HEK293 (cell line): ENCODE results near the gene AMMECR1.

Experiments
- CTCF ChIA-PET: fragments of 350-600 bp; formaldehyde crosslinking; extraction: SDS; loops from one replicate; lab custom pipeline; 2021; ENCODE audit warnings: antibody characterized with exemption; lab: Yijun Ruan, JAX
- POLR2A ChIA-PET: fragments of 300-600 bp; formaldehyde crosslinking; extraction: SDS; loops from one replicate; lab custom pipeline; 2020; ENCODE audit warnings: antibody characterized with exemption, inconsistent platforms; lab: Yijun Ruan, JAX
- H3K27ac ChIP-seq: fragments of 200-500 bp; sonication (Bioruptor generic); 2 replicates; pipeline ENCODE4 v1.5.1; 2014; ENCODE audit warnings: low read depth, low read length, control low read depth, inconsistent platforms; ENCODE audit errors: extremely low read depth
- H3K36me3 ChIP-seq, 2 experiments: fragments of 200-500 bp in 1 of 2; sonication (Bioruptor generic) in 1 of 2; 1 replicate in 1 of 2; 2 replicates in 1 of 2; pipeline ENCODE4 v1.5.1; 2014 to 2017; ENCODE audit warnings: inconsistent platforms in 2 of 2, low read length in 2 of 2; ENCODE audit not compliant: control insufficient read depth in 2 of 2, insufficient read depth in 1 of 2
- H3K4me1 ChIP-seq: fragments of 200-500 bp; sonication (Bioruptor generic); 2 replicates; pipeline ENCODE4 v1.5.1; 2014; ENCODE audit warnings: mild to moderate bottlenecking, low read length, inconsistent platforms; ENCODE audit not compliant: control insufficient read depth, insufficient read depth
- H3K4me3 ChIP-seq: 2 replicates; pipeline ENCODE4 v1.5.1; 2011; ENCODE audit warnings: low read depth, mild to moderate bottlenecking, control low read depth, low read length, moderate library complexity
- H3K9me3 ChIP-seq: fragments of 200-500 bp; sonication (Bioruptor generic); 2 replicates; pipeline ENCODE4 v1.5.1; 2014; ENCODE audit warnings: low read depth, low read length, inconsistent platforms; ENCODE audit not compliant: control insufficient read depth, insufficient read depth
- ATF2 ChIP-seq: fragments of 450-650 bp; formaldehyde crosslinking; IDR thresholded peaks from 2 replicates; pipeline ENCODE4 v1.5.1; 2016; ENCODE audit warnings: missing biosample characterization, missing genetic modification characterization, low read depth
- FEZF1 ChIP-seq: fragments of 450-650 bp; formaldehyde crosslinking; IDR thresholded peaks from 2 replicates; pipeline ENCODE4 v1.5.1; 2016; ENCODE audit warnings: missing biosample characterization, missing genetic modification characterization
- HIC1 ChIP-seq: fragments of 450-650 bp; formaldehyde crosslinking; IDR thresholded peaks from 2 replicates; pipeline ENCODE4 v1.5.1; 2016; ENCODE audit warnings: missing biosample characterization, missing genetic modification characterization
- INSM2 ChIP-seq: fragments of 450-650 bp; formaldehyde crosslinking; IDR thresholded peaks from 2 replicates; pipeline ENCODE4 v1.5.1; 2016; ENCODE audit warnings: missing biosample characterization, missing genetic modification characterization
- MZF1 ChIP-seq: fragments of 450-650 bp; formaldehyde crosslinking; IDR thresholded peaks from 2 replicates; pipeline ENCODE4 v1.5.1; 2017; ENCODE audit warnings: missing biosample characterization, missing genetic modification characterization, borderline replicate concordance
- PRDM4 ChIP-seq: fragments of 450-650 bp; formaldehyde crosslinking; IDR thresholded peaks from 2 replicates; pipeline ENCODE4 v1.5.1; 2017; ENCODE audit warnings: missing biosample characterization, missing genetic modification characterization
- SP3 ChIP-seq: fragments of 450-650 bp; formaldehyde crosslinking; IDR thresholded peaks from 2 replicates; pipeline ENCODE4 v1.5.1; 2016; ENCODE audit warnings: missing biosample characterization, missing genetic modification characterization
- YY1 ChIP-seq: fragments of 450-650 bp; formaldehyde crosslinking; IDR thresholded peaks from 2 replicates; pipeline ENCODE4 v1.5.1; 2018; ENCODE audit warnings: missing biosample characterization, missing genetic modification characterization
- ZBTB17 ChIP-seq: fragments of 450-650 bp; formaldehyde crosslinking; IDR thresholded peaks from 2 replicates; pipeline ENCODE4 v1.5.1; 2016; ENCODE audit warnings: missing biosample characterization, missing genetic modification characterization
- ZNF140 ChIP-seq: fragments of 450-650 bp; formaldehyde crosslinking; IDR thresholded peaks from 2 replicates; pipeline ENCODE4 v1.5.1; 2016; ENCODE audit warnings: missing biosample characterization, missing genetic modification characterization
- ZNF148 ChIP-seq: fragments of 450-650 bp; formaldehyde crosslinking; IDR thresholded peaks from 2 replicates; pipeline ENCODE4 v1.5.0; 2017; ENCODE audit warnings: missing biosample characterization, missing genetic modification characterization, borderline replicate concordance
- ZNF155 ChIP-seq: fragments of 450-650 bp; formaldehyde crosslinking; IDR thresholded peaks from 2 replicates; pipeline ENCODE4 v1.5.1; 2016; ENCODE audit warnings: missing biosample characterization, missing genetic modification characterization
- ZNF175 ChIP-seq: fragments of 450-650 bp; formaldehyde crosslinking; IDR thresholded peaks from 2 replicates; pipeline ENCODE4 v1.5.1; 2016; ENCODE audit warnings: missing biosample characterization, missing genetic modification characterization
- ZNF311 ChIP-seq: fragments of 450-650 bp; formaldehyde crosslinking; IDR thresholded peaks from 2 replicates; pipeline ENCODE4 v1.5.1; 2017; ENCODE audit warnings: missing biosample characterization, missing genetic modification characterization, borderline replicate concordance
- ZNF362 ChIP-seq: fragments of 450-650 bp; formaldehyde crosslinking; IDR thresholded peaks from 2 replicates; pipeline ENCODE4 v1.5.1; 2016; ENCODE audit warnings: missing biosample characterization, missing genetic modification characterization
- ZNF366 ChIP-seq: fragments of 450-650 bp; formaldehyde crosslinking; conservative IDR thresholded peaks from 2 replicates; pipeline ENCODE4 v1.5.1; 2016; ENCODE audit warnings: missing biosample characterization, missing genetic modification characterization
- ZNF391 ChIP-seq: fragments of 450-650 bp; formaldehyde crosslinking; IDR thresholded peaks from 2 replicates; pipeline ENCODE4 v1.5.1; 2016; ENCODE audit warnings: low read depth, missing biosample characterization, missing genetic modification characterization, borderline replicate concordance
- ZNF404 ChIP-seq: fragments of 450-650 bp; formaldehyde crosslinking; IDR thresholded peaks from 2 replicates; pipeline ENCODE4 v1.5.1; 2017; ENCODE audit warnings: missing biosample characterization, missing genetic modification characterization
- ZNF473 ChIP-seq: fragments of 450-650 bp; formaldehyde crosslinking; IDR thresholded peaks from 2 replicates; pipeline ENCODE4 v1.5.1; 2017; ENCODE audit warnings: missing biosample characterization, missing genetic modification characterization
- ZNF596 ChIP-seq: fragments of 450-650 bp; IDR thresholded peaks from 2 replicates; pipeline ENCODE4 v1.5.0; 2018; ENCODE audit warnings: missing biosample characterization, mild to moderate bottlenecking, missing genetic modification characterization, moderate library complexity
- ZNF776 ChIP-seq: fragments of 450-650 bp; formaldehyde crosslinking; IDR thresholded peaks from 2 replicates; pipeline ENCODE4 v1.5.0; 2017; ENCODE audit warnings: missing biosample characterization, missing genetic modification characterization, borderline replicate concordance
- ZSCAN18 ChIP-seq: fragments of 450-650 bp; formaldehyde crosslinking; IDR thresholded peaks from 2 replicates; pipeline ENCODE4 v1.5.1; 2016; ENCODE audit warnings: missing biosample characterization, missing genetic modification characterization

Gene AMMECR1

GRCh38 chrX:110175146-110175545 is 142.7 kb downstream of the AMMECR1 start (continued):
- no peak for TF ChIP-seq INSM2 (tag by site-specific recombination)
- no peak for TF ChIP-seq MZF1
- no peak for TF ChIP-seq ZSCAN18
- no peak for TF ChIP-seq ZNF776 (tag by site-specific recombination)
- TF ChIP-seq ZNF404 (tag by site-specific recombination), result no peak
- no peak for TF ChIP-seq ZNF155 (tag by site-specific recombination)
- TF ChIP-seq PRDM4 (tag by site-specific recombination), result no peak
- TF ChIP-seq HIC1 (tag by site-specific recombination), result no peak
- TF ChIP-seq ZNF366 (tag by site-specific recombination), result no peak
- TF ChIP-seq, all 188 proteins: peak for 0

GRCh38 chrX:110173192-110174175 is 144.4 kb downstream of the AMMECR1 start:
- Histone ChIP-seq H3K36me3 (no peaks in the 10 kb centered on the region), H3K4me1 (no peaks in the 10 kb centered on the region), H3K9me3 (no peaks in the 10 kb centered on the region), H3K27ac (no peak overlapping the region), H3K4me3 (no peak overlapping the region)
- CTCF ChIA-PET, result interaction anchor here (0.6 to 0.7 kb wide), 3 partner anchors 8 to 306 kb away, joined by 3 to 4 read pairs (median 3); no protein-coding TSS in a partner anchor
- POLR2A ChIA-PET, result interaction anchor here (0.9 kb wide), 1 partner anchor 144 kb away, joined by 4 read pairs; no protein-coding TSS in a partner anchor
- TF ChIP-seq ZNF473 (tag by site-specific recombination) (no peak), YY1 (tag by site-specific recombination) (no peak), ZNF391 (no peak), ZNF596 (tag by site-specific recombination) (no peak), ZNF175 (tag by site-specific recombination) (no peak), ZNF140 (tag by site-specific recombination) (no peak), SP3 (tag by site-specific recombination) (no peak), ZNF148 (tag by site-specific recombination) (no peak), ATF2 (no peak), ZBTB17 (tag by site-specific recombination) (no peak), ZNF362 (tag by site-specific recombination) (no peak), ZNF311 (tag by site-specific recombination) (no peak), FEZF1 (tag by site-specific recombination) (no peak)
